Activated CD4-positive, alpha-beta T cell treated with anti-CD3 and anti-CD28 coated beads, Interleukin-2, amount 50 U/mL, for 24 hours (primary cell): ENCODE results near the gene PDSS1.
A peak's percentile ranks its signal among the peaks of the same experiment; 100 is the strongest.
"Not testable (repeated sequence)": the region's sequence is repeated elsewhere in the genome, so short reads cannot be mapped to it uniquely, and the experiment has no call there.

Source experiments
- DNase-seq, 2 donors: peaks; one replicate each; pipeline ENCODE4 v3.0.0-alpha.2; 2020; ENCODE audit warnings: low read depth in 1 of 2, low spot score in 1 of 2

PDSS1 gene

GRCh38 chr10:26697163-26697921 is at the start of gene PDSS1:
PDSS1 (plus strand) TSS chr10:26697701; CDS start chr10:26697712, 11 bp downstream.
- DNase-seq: peak; percentile 62 to 64

GRCh38 chr10:26648245-26648636 is 49.3 kb upstream of the PDSS1 start:
- not testable (repeated sequence) for DNase-seq

GRCh38 chr10:26650406-26650805 is 47.1 kb upstream of the PDSS1 start:
- DNase-seq: no peak

GRCh38 chr10:26651476-26651875 is 46.0 kb upstream of the PDSS1 start:
- DNase-seq: not testable (repeated sequence)

- no peak for DNase-seq
These were observed 44.5 kb upstream of the PDSS1 start for GRCh38 chr10:26653004-26653403.

GRCh38 chr10:26655746-26656145 is 41.8 kb upstream of the PDSS1 start:
- DNase-seq: no peak

- DNase-seq: no peak
These were observed 34.6 kb upstream of the PDSS1 start for GRCh38 chr10:26662864-26663263.

GRCh38 chr10:26665080-26666048 is 32.1 kb upstream of the PDSS1 start:
- DNase-seq: no peak

- no peak for DNase-seq
These were observed 21.6 kb upstream of the PDSS1 start for GRCh38 chr10:26675873-26676257.

GRCh38 chr10:26679588-26679987 is 17.9 kb upstream of the PDSS1 start:
- DNase-seq: no peak

GRCh38 chr10:26681076-26681475 is 16.4 kb upstream of the PDSS1 start:
- DNase-seq: no peak

- not testable (repeated sequence) for DNase-seq
These were observed 15.5 kb upstream of the PDSS1 start for GRCh38 chr10:26681971-26682370.

- DNase-seq: no peak
These were observed 14.6 kb upstream of the PDSS1 start for GRCh38 chr10:26682931-26683330.

GRCh38 chr10:26684667-26685264 is 12.7 kb upstream of the PDSS1 start:
- peak in 1 of 2 donors; percentile 10 for DNase-seq

GRCh38 chr10:26685441-26685840 is 12.1 kb upstream of the PDSS1 start:
- no peak for DNase-seq

GRCh38 chr10:26689399-26689798 is 8.1 kb upstream of the PDSS1 start:
- no peak for DNase-seq

- DNase-seq: no peak
These were observed 6.6 kb upstream of the PDSS1 start for GRCh38 chr10:26690731-26691475.

GRCh38 chr10:26694536-26694935 is 3.0 kb upstream of the PDSS1 start:
- not testable (repeated sequence) for DNase-seq

- no peak for DNase-seq
These were observed 727 bp upstream of the PDSS1 start for GRCh38 chr10:26696786-26697162.

GRCh38 chr10:26697922-26698608 is 564 bp downstream of the PDSS1 start:
- no peak for DNase-seq
